H1 (cell line): ENCODE data around the gene MYO5B. TPM values are rescaled to one million over a fixed set of nuclear protein-coding genes. Genes with fewer than 3 reads are reported as not detected.

Experiments used
- CTCF ChIA-PET: fragments of 300-600 bp; sonication (Branson Sonifier 250); formaldehyde crosslinking; loops from one replicate; lab custom pipeline; 2021; ENCODE audit not compliant: partially characterized antibody; lab: Charles Lee
- POLR2A ChIA-PET: fragments of 300-600 bp; sonication (Branson Sonifier 250); formaldehyde crosslinking; loops from one replicate; lab custom pipeline; 2021; ENCODE audit warnings: inconsistent platforms; ENCODE audit not compliant: partially characterized antibody; lab: Charles Lee
- DNase-seq, 2 experiments: peaks; one replicate each; pipeline versions ENCODE4 v3.0.0 to v3.0.0-alpha.2; 2010 to 2022; ENCODE audit warnings: low spot score in 2 of 2, low read depth in 1 of 2, mixed read lengths in 1 of 2
- FAIRE-seq: peaks from 2 replicates; lab custom pipeline; 2011; peaks lifted over from hg19 to GRCh38; lab: Jason Lieb, UNC
- H2AFZ ChIP-seq: 2 replicates; pipeline ENCODE4 v1.8.1; 2012; ENCODE audit warnings: low read length, inconsistent platforms
- H2AK5ac ChIP-seq: 2 replicates; pipeline ENCODE4 v1.6.1; 2013; ENCODE audit warnings: low read depth, low read length
- H2BK120ac ChIP-seq: replicated peaks from 2 replicates; pipeline ENCODE3; 2013; ENCODE audit warnings: low read depth, low read length, inconsistent platforms
- H2BK12ac ChIP-seq: 2 replicates; pipeline ENCODE4 v1.6.1; 2013; ENCODE audit warnings: low read depth, low read length
- H2BK15ac ChIP-seq: 2 replicates; pipeline ENCODE4 v1.6.1; 2013; ENCODE audit warnings: low read length
- H2BK20ac ChIP-seq: 2 replicates; pipeline ENCODE4 v1.6.1; 2013; ENCODE audit warnings: low read length
- H2BK5ac ChIP-seq: 2 replicates; pipeline ENCODE4 v1.6.1; 2013; ENCODE audit warnings: low read depth, low read length
- H3K14ac ChIP-seq: 2 replicates; pipeline ENCODE4 v1.6.1; 2013; ENCODE audit warnings: inconsistent platforms; ENCODE audit not compliant: insufficient read length
- H3K18ac ChIP-seq: 2 replicates; pipeline ENCODE4 v1.6.1; 2013; ENCODE audit warnings: low read length; ENCODE audit errors: extremely low read depth
- H3K23ac ChIP-seq: 2 replicates; pipeline ENCODE4 v1.6.1; 2013; ENCODE audit warnings: inconsistent platforms; ENCODE audit not compliant: insufficient read length
- H3K23me2 ChIP-seq: 2 replicates; pipeline ENCODE4 v1.6.1; 2013; ENCODE audit warnings: low read depth, low read length
- H3K27ac ChIP-seq: 2 replicates; pipeline ENCODE4 v1.6.1; 2011; ENCODE audit warnings: low read depth, low read length, inconsistent platforms
- H3K27me3 ChIP-seq, 4 experiments: replicated peaks in 1 of 4; 1 replicate in 1 of 4; 2 replicates in 3 of 4; pipeline versions ENCODE4 v1.6.1 to v1.8.1; 2011 to 2013; ENCODE audit warnings: low read length in 3 of 4, mild to moderate bottlenecking in 3 of 4, inconsistent platforms in 2 of 4, mixed read lengths in 2 of 4, moderate library complexity in 1 of 4; ENCODE audit not compliant: control insufficient read depth in 3 of 4, insufficient read depth in 3 of 4; ENCODE audit errors: extremely low read depth in 1 of 4
- H3K36me3 ChIP-seq, 4 experiments: 2 replicates each; pipeline versions ENCODE4 v1.6.1 to v1.8.1; 2011 to 2013; ENCODE audit warnings: mild to moderate bottlenecking in 4 of 4, low read length in 3 of 4, moderate library complexity in 2 of 4, control low read depth in 1 of 4, inconsistent platforms in 1 of 4; ENCODE audit not compliant: insufficient read depth in 4 of 4, control insufficient read depth in 2 of 4
- H3K4ac ChIP-seq: replicated peaks from 2 replicates; pipeline ENCODE3; 2013; ENCODE audit warnings: low read length, low read depth, mixed read lengths, inconsistent platforms; ENCODE audit not compliant: insufficient read length
- H3K4me1 ChIP-seq, 4 experiments: replicated peaks in 1 of 4; 1 replicate in 1 of 4; 2 replicates in 3 of 4; pipeline versions ENCODE4 v1.6.1 to v1.8.1; 2011 to 2013; ENCODE audit warnings: low read length in 3 of 4, inconsistent platforms in 2 of 4, mixed read lengths in 1 of 4; ENCODE audit not compliant: insufficient read depth in 4 of 4, control insufficient read depth in 3 of 4
- H3K4me2 ChIP-seq, 2 experiments: 2 replicates each; pipeline versions ENCODE4 v1.6.1 to v1.8.1; 2011 to 2013; ENCODE audit warnings: low read depth in 2 of 2, low read length in 2 of 2, control low read depth in 1 of 2, inconsistent platforms in 1 of 2, mild to moderate bottlenecking in 1 of 2; ENCODE audit not compliant: insufficient read depth in 1 of 2
- H3K4me3 ChIP-seq, 4 experiments: fragments of 200-600, 300-600 bp in 1 of 4; sonication (generic), shearing (Covaris generic), sonication (Bioruptor Twin) in 1 of 4; 2 replicates each; pipeline versions ENCODE4 v1.5.1 to v1.8.1; 2011 to 2016; ENCODE audit warnings: low read length in 4 of 4, low read depth in 3 of 4, control low read depth in 2 of 4, inconsistent platforms in 2 of 4, mild to moderate bottlenecking in 2 of 4, mixed read lengths in 1 of 4, moderate library complexity in 1 of 4; ENCODE audit not compliant: insufficient read depth in 2 of 4; ENCODE audit errors: extremely low read depth in 1 of 4
- H3K56ac ChIP-seq: replicated peaks from 2 replicates; pipeline ENCODE3; 2013; ENCODE audit warnings: low read depth, mild to moderate bottlenecking, mixed read lengths, low read length, inconsistent platforms; ENCODE audit not compliant: insufficient read length
- H3K79me1 ChIP-seq: 2 replicates; pipeline ENCODE4 v1.6.1; 2013; ENCODE audit warnings: low read depth, low read length, control low read depth
- H3K79me2 ChIP-seq, 2 experiments: 2 replicates each; pipeline versions ENCODE4 v1.6.1 to v1.8.1; 2012 to 2013; ENCODE audit warnings: low read length in 2 of 2, mild to moderate bottlenecking in 2 of 2, inconsistent platforms in 1 of 2; ENCODE audit not compliant: insufficient read depth in 2 of 2, control insufficient read depth in 1 of 2
- H3K9ac ChIP-seq, 4 experiments: replicated peaks in 1 of 4; 1 replicate in 1 of 4; 2 replicates in 3 of 4; pipeline versions ENCODE4 v1.6.1 to v1.8.1; 2011 to 2013; ENCODE audit warnings: low read depth in 3 of 4, low read length in 3 of 4, control low read depth in 2 of 4, mild to moderate bottlenecking in 2 of 4, moderate library complexity in 2 of 4, inconsistent platforms in 1 of 4; ENCODE audit errors: extremely low read depth in 1 of 4
- H3K9me3 ChIP-seq, 2 experiments: 2 replicates each; pipeline versions ENCODE4 v1.6.1 to v1.8.1; 2012 to 2013; ENCODE audit warnings: mild to moderate bottlenecking in 2 of 2, moderate library complexity in 2 of 2, control low read depth in 1 of 2, inconsistent platforms in 1 of 2, low read depth in 1 of 2, low read length in 1 of 2, mixed read lengths in 1 of 2; ENCODE audit not compliant: insufficient read depth in 2 of 2
- H4K20me1 ChIP-seq, 2 experiments: replicated peaks in 1 of 2; 2 replicates each; pipeline versions ENCODE3 to v1.8.1; 2011 to 2013; ENCODE audit warnings: inconsistent platforms in 2 of 2, low read length in 2 of 2, mild to moderate bottlenecking in 1 of 2; ENCODE audit not compliant: insufficient read depth in 2 of 2, control insufficient read depth in 1 of 2
- H4K5ac ChIP-seq: 2 replicates; pipeline ENCODE4 v1.6.1; 2013; ENCODE audit warnings: low read length, low read depth, mixed read lengths, inconsistent platforms; ENCODE audit not compliant: insufficient read length
- H4K8ac ChIP-seq: 2 replicates; pipeline ENCODE4 v1.8.0; 2013; ENCODE audit warnings: mild to moderate bottlenecking, moderate library complexity, low read length, inconsistent platforms; ENCODE audit not compliant: insufficient read depth; ENCODE audit errors: extremely low read depth
- H4K91ac ChIP-seq: replicated peaks from 2 replicates; pipeline ENCODE3; 2013; ENCODE audit warnings: low read length, mixed read lengths, inconsistent platforms; ENCODE audit not compliant: insufficient read length
- BACH1 ChIP-seq: IDR thresholded peaks from 2 replicates; pipeline ENCODE4 v1.6.1; 2012; ENCODE audit warnings: low read length, improper control_type of control experiment
- BCL11A ChIP-seq, 2 experiments: IDR thresholded peaks; one replicate each; pipeline ENCODE4 v1.6.1; 2011; ENCODE audit warnings: low read depth in 2 of 2, low read length in 2 of 2, mild to moderate bottlenecking in 2 of 2
- JUND ChIP-seq: IDR thresholded peaks from 2 replicates; pipeline ENCODE4 v1.6.1; 2011; ENCODE audit warnings: mild to moderate bottlenecking, improper control_type of control experiment, low read length
- RAD21 ChIP-seq, 2 experiments: IDR thresholded peaks in 1 of 2; conservative IDR thresholded peaks in 1 of 2; 2 replicates each; pipeline ENCODE4 v1.6.1; 2011; ENCODE audit warnings: low read depth in 2 of 2, low read length in 2 of 2, improper control_type of control experiment in 1 of 2, inconsistent platforms in 1 of 2, mild to moderate bottlenecking in 1 of 2, moderate library complexity in 1 of 2
- RBBP5 ChIP-seq: IDR thresholded peaks from 2 replicates; pipeline ENCODE4 v1.7.1; 2012; ENCODE audit warnings: low read depth, mild to moderate bottlenecking, inconsistent platforms, low read length, moderate library complexity, borderline replicate concordance
- RXRA ChIP-seq: IDR thresholded peaks from 2 replicates; pipeline ENCODE4 v1.6.1; 2011; ENCODE audit warnings: low read depth, mild to moderate bottlenecking, low read length, moderate library complexity; ENCODE audit not compliant: insufficient read depth
- SAP30 ChIP-seq: fragments of 300-600 bp; sonication (generic); IDR thresholded peaks from 2 replicates; pipeline ENCODE4 v1.7.1; 2012; ENCODE audit warnings: low read length, moderate library complexity, mild to moderate bottlenecking, inconsistent platforms; ENCODE audit not compliant: insufficient read depth, insufficient replicate concordance
- SIN3A ChIP-seq, 2 experiments: IDR thresholded peaks in 1 of 2; conservative IDR thresholded peaks in 1 of 2; 2 replicates each; pipeline ENCODE4 v1.6.1; 2011 to 2012; ENCODE audit warnings: low read length in 2 of 2, improper control_type of control experiment in 1 of 2, low read depth in 1 of 2, mild to moderate bottlenecking in 1 of 2
- TAF1 ChIP-seq: IDR thresholded peaks from 2 replicates; pipeline ENCODE4 v1.6.1; 2011; ENCODE audit warnings: mild to moderate bottlenecking, low read depth, low read length
- TAF7 ChIP-seq: optimal IDR thresholded peaks from 2 replicates; pipeline ENCODE3; 2011; ENCODE audit warnings: low read depth, mild to moderate bottlenecking, inconsistent platforms, low read length, moderate library complexity, borderline replicate concordance
- TBP ChIP-seq: IDR thresholded peaks from 2 replicates; pipeline ENCODE4 v1.6.1; 2011; ENCODE audit warnings: low read depth, low read length, improper control_type of control experiment
- YY1 ChIP-seq: IDR thresholded peaks from 2 replicates; pipeline ENCODE4 v1.6.1; 2011; ENCODE audit warnings: low read depth, mild to moderate bottlenecking, low read length
- ZNF274 ChIP-seq: IDR thresholded peaks from 2 replicates; pipeline ENCODE4 v1.7.0; 2012; ENCODE audit warnings: low read length, borderline replicate concordance; ENCODE audit errors: extremely low read depth
- WGBS, 2 experiments: shearing (Covaris generic) in 1 of 2; methylation state at CpG; one replicate each; pipeline versions ENCODE4 v1.1.6 to v1.1.7; 2013 to 2015; ENCODE audit warnings: low lambda C conversion rate in 2 of 2, mixed read lengths in 2 of 2, inconsistent platforms in 1 of 2, low coverage in 1 of 2, missing lambda C conversion rate in 1 of 2; ENCODE audit not compliant: insufficient replicate concordance in 2 of 2, insufficient coverage in 1 of 2, insufficient read length in 1 of 2; ENCODE audit errors: extremely low coverage in 1 of 2, missing lambda C conversion rate in 1 of 2; 5-methylcytosine and 5-hydroxymethylcytosine counted together
- polyA plus RNA-seq, 7 experiments: library from polyadenylated mRNA; depleted of rRNA in 3 of 7; stranded (reverse) in 5 of 7; unstranded in 2 of 7; fragments of >200 nt in 5 of 7; fragments of 200-250 nt in 2 of 7; gene quantifications; 1 replicate in 5 of 7; 2 replicates in 1 of 7; 4 replicates in 1 of 7; pipeline versions ENCODE4 v1.2.1 to v1.2.3, GENCODE V29; 2011 to 2013; ENCODE audit warnings: missing spikeins in 2 of 7, mixed read lengths in 2 of 7
- total RNA-seq: library from RNA; stranded (reverse); fragmentation: NEBNext Ultra II Directional; extraction: Animal tissue kit (Norgen Biotek cat#: 25700); gene quantifications from 2 replicates; pipeline ENCODE4 v1.2.1, GENCODE V29; 2021

MYO5B gene
- total and polyA plus RNA-seq, 2 of the 8 experiments (the other 6 are each of a cell fraction or from before 2014, with no cell fraction given): 6.4 to 7.7 TPM

DNA sequence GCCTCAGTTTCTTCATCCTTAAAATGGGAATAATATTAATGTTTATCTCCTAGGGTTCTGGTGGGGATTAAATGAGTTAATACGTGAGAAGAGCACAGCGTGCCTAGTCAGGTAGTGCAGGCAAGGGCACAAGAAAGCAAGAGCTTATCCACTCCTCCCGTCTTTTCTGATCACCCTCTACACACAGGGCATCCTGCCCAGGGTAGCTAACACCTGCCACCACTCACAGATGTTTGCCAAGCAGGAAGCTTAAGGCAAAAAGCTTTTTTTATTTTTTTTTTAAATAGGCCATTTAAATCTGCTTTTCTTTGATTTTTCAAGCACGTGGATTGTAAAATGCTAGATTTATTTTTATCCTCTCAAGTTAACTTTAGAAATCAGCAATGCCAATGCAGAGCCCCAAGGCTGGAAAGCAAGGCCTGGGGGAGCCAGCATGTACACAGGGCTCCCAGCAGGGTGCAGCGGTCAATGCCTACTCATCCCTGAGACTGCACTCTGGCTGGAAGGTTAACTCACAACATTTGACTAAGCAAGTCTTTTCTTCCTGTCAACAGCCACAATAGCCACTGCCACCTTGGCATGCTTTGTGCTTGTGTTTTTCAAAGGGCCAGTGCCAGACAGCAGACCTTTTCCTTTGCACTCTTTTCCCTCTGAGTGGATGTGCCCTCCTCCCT, 295.2 kb downstream of the MYO5B start:
- H3K56ac ChIP-seq: no peak overlapping the region
- peaks cover 0 to 5% of the 10 kb centered on the region in 2 experiments for H4K20me1 ChIP-seq
- no peaks in the 10 kb centered on the region for H3K79me2 ChIP-seq
- FAIRE-seq: no peak
- H4K5ac ChIP-seq: no peak overlapping the region
- no peaks in the 10 kb centered on the region for H3K36me3 ChIP-seq
- H3K27me3 ChIP-seq: no peaks in the 10 kb centered on the region
- no peaks in the 10 kb centered on the region for H3K79me1 ChIP-seq
- H2BK12ac ChIP-seq: no peak overlapping the region
- ChIA-PET CTCF (interaction anchor here (0.9 to 3.4 kb wide), 5 partner anchors 10 to 178 kb away, joined by 3 to 17 read pairs (median 3); no protein-coding TSS in a partner anchor), POLR2A (no interaction called here)
- no peak overlapping the region for H2BK5ac ChIP-seq
- H3K18ac ChIP-seq: no peak overlapping the region
- no peak overlapping the region for H2BK20ac ChIP-seq
- H2BK120ac ChIP-seq: no peak overlapping the region
- H3K9me3 ChIP-seq: no peaks in the 10 kb centered on the region
- H3K9ac ChIP-seq: no peak overlapping the region
- no peak overlapping the region for H3K4me3 ChIP-seq
- no peak overlapping the region for H2AK5ac ChIP-seq
- peaks cover 0 to 4% (median 0%) of the 10 kb centered on the region in 4 experiments; a peak in 2 of 7 replicates for H3K4me1 ChIP-seq
- DNase-seq: no peak
- no peak overlapping the region for H3K23ac ChIP-seq
- H3K27ac ChIP-seq: no peak overlapping the region
- no peak overlapping the region for H4K8ac ChIP-seq
- H3K4ac ChIP-seq: no peak overlapping the region
- H4K91ac ChIP-seq: no peak overlapping the region
- no peaks in the 10 kb centered on the region for H3K23me2 ChIP-seq
- H2BK15ac ChIP-seq: no peak overlapping the region
- 87% methylated on average over 5 of the region's 5 CpGs; no CpG with 5 or more reads in 1 of the 2 experiments for WGBS, 2 experiments
- H2AFZ ChIP-seq: no peak overlapping the region
- H3K4me2 ChIP-seq: no peak overlapping the region
- no peak overlapping the region for H3K14ac ChIP-seq
- TF ChIP-seq TAF1: no peak
- TF ChIP-seq RBBP5: no peak
- TF ChIP-seq RAD21 (IDR thresholded peaks at IDR 0.05 in 1 of 2, conservative IDR thresholded peaks at IDR 0.05 in 1 of 2; ENCODE audit: low read depth in 2 of 2, low read length in 2 of 2): peak in 1 of 2 experiments; percentile 12; a peak in 1 of 4 replicates
- no peak for TF ChIP-seq SAP30
- no peak for TF ChIP-seq YY1
- no peak for TF ChIP-seq JUND
- no peak for TF ChIP-seq BCL11A (IDR thresholded peaks at IDR 0.05; ENCODE audit: low read depth in 2 of 2, low read length in 2 of 2)
- no peak for TF ChIP-seq RXRA
- peak; percentile 78 for TF ChIP-seq BACH1
- TF ChIP-seq SIN3A (conservative IDR thresholded peaks at IDR 0.05 in 1 of 2, IDR thresholded peaks at IDR 0.05 in 1 of 2; ENCODE audit: low read depth in 1 of 2, low read length in 2 of 2): no peak
- TF ChIP-seq TBP: no peak
- no peak for TF ChIP-seq TAF7
- no peak for TF ChIP-seq ZNF274
